WTC11 (cell line): ENCODE data around the gene CCM2L. TPM values are rescaled to one million over a fixed set of nuclear protein-coding genes. Genes with fewer than 3 reads are reported as not detected.

Experiments used
- ATAC-seq: fragments of 200-7000 bp; cut with Tn5 transposase; 2 replicates; pipeline ENCODE4 v1.10.0; 2021; ENCODE audit warnings: mild to moderate bottlenecking, moderate library complexity
- CTCF ChIA-PET: fragments of 300-600 bp; sonication (Branson Sonifier 250); formaldehyde crosslinking; loops from one replicate; lab custom pipeline; 2021; ENCODE audit warnings: antibody characterized with exemption; lab: Charles Lee
- POLR2A ChIA-PET: fragments of 350-600 bp; sonication (Branson Sonifier 250); formaldehyde crosslinking; loops from one replicate; lab custom pipeline; 2021; ENCODE audit warnings: antibody characterized with exemption; lab: Charles Lee
- DNase-seq: peaks from one replicate; pipeline ENCODE4 v3.0.0; 2021; ENCODE audit warnings: low spot score
- H3K27ac Mint-ChIP-seq: 2 replicates; pipeline ENCODE4 v1.8.0; 2021; ENCODE audit warnings: mixed read lengths
- H3K27me3 Mint-ChIP-seq: 2 replicates; pipeline ENCODE4 v1.8.0; 2021; ENCODE audit warnings: low read depth, mild to moderate bottlenecking, moderate library complexity, mixed read lengths
- H3K36me3 Mint-ChIP-seq: 2 replicates; pipeline ENCODE4 v1.8.0; 2021; ENCODE audit warnings: mixed read lengths
- H3K4me1 Mint-ChIP-seq: 2 replicates; pipeline ENCODE4 v1.8.0; 2022; ENCODE audit warnings: mixed read lengths
- H3K4me3 Mint-ChIP-seq: 2 replicates; pipeline ENCODE4 v1.8.0; 2021; ENCODE audit warnings: mild to moderate bottlenecking, moderate library complexity, mixed read lengths
- H3K9me3 Mint-ChIP-seq: 2 replicates; pipeline ENCODE4 v1.8.0; 2021; ENCODE audit warnings: mixed read lengths
- CREM ChIP-seq: sonication (generic); formaldehyde crosslinking; IDR thresholded peaks from 2 replicates; pipeline ENCODE4 v1.8.1; 2022; ENCODE audit warnings: mild to moderate bottlenecking, missing genetic modification reagents, moderate library complexity
- ETV6 ChIP-seq: sonication (generic); formaldehyde crosslinking; IDR thresholded peaks from 2 replicates; pipeline ENCODE4 v1.8.1; 2022; ENCODE audit warnings: mild to moderate bottlenecking, missing genetic modification reagents
- IRF2 ChIP-seq: sonication (generic); formaldehyde crosslinking; IDR thresholded peaks from 2 replicates; pipeline ENCODE4 v1.8.0; 2022; ENCODE audit warnings: low read depth, missing genetic modification reagents, borderline replicate concordance
- KAT7 ChIP-seq: sonication (generic); formaldehyde crosslinking; IDR thresholded peaks from 2 replicates; pipeline ENCODE4 v1.8.1; 2023; ENCODE audit warnings: missing genetic modification reagents, mild to moderate bottlenecking, borderline replicate concordance
- NR2C2 ChIP-seq: sonication (generic); formaldehyde crosslinking; IDR thresholded peaks from 2 replicates; pipeline ENCODE4 v1.8.0; 2022; ENCODE audit warnings: mild to moderate bottlenecking, missing genetic modification reagents
- NR3C1 ChIP-seq: sonication (generic); formaldehyde crosslinking; conservative IDR thresholded peaks from 2 replicates; pipeline ENCODE4 v1.8.1; 2023; ENCODE audit warnings: low read depth, mild to moderate bottlenecking, missing genetic modification reagents
- OVOL2 ChIP-seq: fragments of 250-450 bp; sonication (Bioruptor Pico); IDR thresholded peaks from 2 replicates; pipeline ENCODE4 v1.9.0; 2021; ENCODE audit warnings: mild to moderate bottlenecking, borderline replicate concordance
- SMAD4 ChIP-seq: sonication (generic); formaldehyde crosslinking; IDR thresholded peaks from 2 replicates; pipeline ENCODE4 v1.8.0; 2022; ENCODE audit warnings: mild to moderate bottlenecking, missing genetic modification reagents
- TEAD1 ChIP-seq: sonication (generic); formaldehyde crosslinking; IDR thresholded peaks from 2 replicates; pipeline ENCODE4 v1.8.0; 2022; ENCODE audit warnings: mild to moderate bottlenecking, missing genetic modification reagents
- ZNF232 ChIP-seq: sonication (generic); formaldehyde crosslinking; IDR thresholded peaks from 2 replicates; pipeline ENCODE4 v1.8.0; 2022; ENCODE audit warnings: mild to moderate bottlenecking, missing genetic modification reagents
- ZNF263 ChIP-seq: sonication (generic); formaldehyde crosslinking; IDR thresholded peaks from 2 replicates; pipeline ENCODE4 v1.8.1; 2022; ENCODE audit warnings: low read depth, mild to moderate bottlenecking, moderate library complexity, missing genetic modification reagents
- ZNF423 ChIP-seq: fragments of 250-450 bp; sonication (Bioruptor Pico); IDR thresholded peaks from 2 replicates; pipeline ENCODE4 v2.1.2; 2022; ENCODE audit warnings: mild to moderate bottlenecking, moderate library complexity
- total RNA-seq: library from RNA; stranded (reverse); gene quantifications from 3 replicates; pipeline ENCODE4 v1.2.3, GENCODE V29; 2021
- TF ChIP-seq, protein P1 (sequence below): sonication (generic); formaldehyde crosslinking; IDR thresholded peaks from 2 replicates; pipeline ENCODE4 v1.8.0; 2022; ENCODE audit warnings: mild to moderate bottlenecking, missing genetic modification reagents
- TF ChIP-seq, protein P2 (sequence below): sonication (generic); formaldehyde crosslinking; conservative IDR thresholded peaks from 2 replicates; pipeline ENCODE4 v1.8.1; 2023; ENCODE audit warnings: mild to moderate bottlenecking, low read depth, missing genetic modification reagents, moderate library complexity
- TF ChIP-seq, protein P3 (sequence below): fragments of 250-450 bp; sonication (Bioruptor Pico); IDR thresholded peaks from 2 replicates; pipeline ENCODE4 v2.1.2; 2022; ENCODE audit warnings: mild to moderate bottlenecking, moderate library complexity
- TF ChIP-seq, protein P4 (sequence below): sonication (generic); formaldehyde crosslinking; IDR thresholded peaks from 2 replicates; pipeline ENCODE4 v1.8.1; 2022; ENCODE audit warnings: mild to moderate bottlenecking, moderate library complexity, missing genetic modification reagents
- TF ChIP-seq, protein P5 (sequence below): sonication (generic); formaldehyde crosslinking; IDR thresholded peaks from 2 replicates; pipeline ENCODE4 v1.8.1; 2023; ENCODE audit warnings: mild to moderate bottlenecking, missing genetic modification reagents, moderate library complexity

CCM2L gene
- total RNA-seq, 1 experiment from 2014 or later = 7.8 TPM

DNA sequence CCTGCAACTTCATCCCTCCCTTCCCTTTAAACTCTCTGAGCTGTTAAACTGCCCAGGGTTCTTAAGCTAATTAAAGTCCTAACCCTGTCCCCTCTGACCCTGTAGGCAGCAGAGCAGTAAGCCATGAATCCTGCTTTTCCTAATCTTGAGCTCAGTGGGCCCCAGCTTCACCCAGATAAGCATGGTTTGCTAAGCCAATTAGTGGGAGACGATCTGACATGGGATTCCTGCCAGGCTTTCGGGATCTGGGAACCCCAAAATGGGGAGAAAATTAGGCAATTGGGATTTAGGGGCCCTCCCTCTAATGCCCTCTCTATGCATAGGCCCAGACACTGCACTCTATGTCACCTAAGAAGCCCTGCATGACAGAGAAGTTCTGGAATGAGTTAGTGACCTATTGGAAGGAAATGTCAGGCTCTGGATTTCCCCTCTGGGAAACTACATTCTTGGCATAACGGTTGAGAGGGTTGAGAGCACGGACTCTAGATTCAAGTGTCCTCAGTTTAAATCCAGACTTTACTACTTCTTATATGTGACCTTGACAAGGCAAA is 37.7 kb upstream of the CCM2L start:
- Mint-ChIP-seq H3K4me1 (peaks cover 28% of the 10 kb centered on the region), H3K36me3 (no peaks in the 10 kb centered on the region), H3K9me3 (no peaks in the 10 kb centered on the region), H3K27ac (no peak overlapping the region), H3K4me3 (no peak overlapping the region), H3K27me3 (peaks cover 17% of the 10 kb centered on the region)
- DNase-seq = no peak
- TF ChIP-seq CREM (CRISPR knock-in tag) (no peak), NR2C2 (CRISPR knock-in tag) (no peak), SMAD4 (CRISPR knock-in tag) (no peak)
- ATAC-seq = no peak
- POLR2A ChIA-PET = no interaction called here
- CTCF ChIA-PET = interaction anchor here (1.1 to 1.5 kb wide), 5 partner anchors 18 to 126 kb away, joined by 3 to 5 read pairs (median 3); partner anchors contain the start of gene PDRG1

DNA sequence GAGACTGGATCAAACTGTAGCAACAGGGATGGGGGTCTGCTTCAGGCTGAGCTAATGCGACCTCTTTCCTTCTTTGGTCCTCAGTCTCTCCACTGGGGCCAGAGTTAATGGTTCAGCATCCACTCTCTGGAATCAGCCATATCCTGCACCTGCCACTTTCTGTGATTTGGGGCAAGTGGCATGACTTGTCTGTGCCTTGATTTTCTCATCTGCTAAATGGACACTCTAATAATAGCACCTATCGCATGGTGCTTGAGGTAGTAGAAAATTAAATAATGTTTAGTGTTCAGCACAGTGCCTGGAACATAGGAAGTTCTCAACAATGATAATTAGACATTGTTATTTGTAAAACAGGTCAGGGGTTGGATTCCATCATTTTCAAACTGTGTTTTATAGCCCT is 35.9 kb upstream of the CCM2L start:
- Mint-ChIP-seq H3K9me3 (no peaks in the 10 kb centered on the region), H3K4me1 (peaks cover 23% of the 10 kb centered on the region), H3K4me3 (no peak overlapping the region), H3K27me3 (peaks cover 10% of the 10 kb centered on the region), H3K27ac (no peak overlapping the region), H3K36me3 (no peaks in the 10 kb centered on the region)
- ChIA-PET POLR2A (interaction anchor here (1.0 kb wide), 1 partner anchor 20 kb away, joined by 3 read pairs; no protein-coding TSS in a partner anchor), CTCF (interaction anchor here (0.6 to 2.0 kb wide), 7 partner anchors 22 to 141 kb away, joined by 3 to 23 read pairs (median 5); partner anchors contain the start of gene PDRG1)
- DNase-seq = no peak
- TF ChIP-seq KAT7 (CRISPR knock-in tag) = no peak
- TF ChIP-seq, protein P1, sequence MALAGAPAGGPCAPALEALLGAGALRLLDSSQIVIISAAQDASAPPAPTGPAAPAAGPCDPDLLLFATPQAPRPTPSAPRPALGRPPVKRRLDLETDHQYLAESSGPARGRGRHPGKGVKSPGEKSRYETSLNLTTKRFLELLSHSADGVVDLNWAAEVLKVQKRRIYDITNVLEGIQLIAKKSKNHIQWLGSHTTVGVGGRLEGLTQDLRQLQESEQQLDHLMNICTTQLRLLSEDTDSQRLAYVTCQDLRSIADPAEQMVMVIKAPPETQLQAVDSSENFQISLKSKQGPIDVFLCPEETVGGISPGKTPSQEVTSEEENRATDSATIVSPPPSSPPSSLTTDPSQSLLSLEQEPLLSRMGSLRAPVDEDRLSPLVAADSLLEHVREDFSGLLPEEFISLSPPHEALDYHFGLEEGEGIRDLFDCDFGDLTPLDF (CRISPR knock-in tag) = no peak
- TF ChIP-seq OVOL2 = no peak
- TF ChIP-seq NR3C1 (CRISPR knock-in tag) = no peak
- no peak for TF ChIP-seq TEAD1 (CRISPR knock-in tag)
- TF ChIP-seq, protein P2, sequence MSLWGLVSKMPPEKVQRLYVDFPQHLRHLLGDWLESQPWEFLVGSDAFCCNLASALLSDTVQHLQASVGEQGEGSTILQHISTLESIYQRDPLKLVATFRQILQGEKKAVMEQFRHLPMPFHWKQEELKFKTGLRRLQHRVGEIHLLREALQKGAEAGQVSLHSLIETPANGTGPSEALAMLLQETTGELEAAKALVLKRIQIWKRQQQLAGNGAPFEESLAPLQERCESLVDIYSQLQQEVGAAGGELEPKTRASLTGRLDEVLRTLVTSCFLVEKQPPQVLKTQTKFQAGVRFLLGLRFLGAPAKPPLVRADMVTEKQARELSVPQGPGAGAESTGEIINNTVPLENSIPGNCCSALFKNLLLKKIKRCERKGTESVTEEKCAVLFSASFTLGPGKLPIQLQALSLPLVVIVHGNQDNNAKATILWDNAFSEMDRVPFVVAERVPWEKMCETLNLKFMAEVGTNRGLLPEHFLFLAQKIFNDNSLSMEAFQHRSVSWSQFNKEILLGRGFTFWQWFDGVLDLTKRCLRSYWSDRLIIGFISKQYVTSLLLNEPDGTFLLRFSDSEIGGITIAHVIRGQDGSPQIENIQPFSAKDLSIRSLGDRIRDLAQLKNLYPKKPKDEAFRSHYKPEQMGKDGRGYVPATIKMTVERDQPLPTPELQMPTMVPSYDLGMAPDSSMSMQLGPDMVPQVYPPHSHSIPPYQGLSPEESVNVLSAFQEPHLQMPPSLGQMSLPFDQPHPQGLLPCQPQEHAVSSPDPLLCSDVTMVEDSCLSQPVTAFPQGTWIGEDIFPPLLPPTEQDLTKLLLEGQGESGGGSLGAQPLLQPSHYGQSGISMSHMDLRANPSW (CRISPR knock-in tag) = no peak
- TF ChIP-seq ZNF423 (CRISPR knock-in tag) = no peak
- no peak for TF ChIP-seq ZNF232 (CRISPR knock-in tag)
- TF ChIP-seq IRF2 (CRISPR knock-in tag) = no peak
- TF ChIP-seq, protein P3, sequence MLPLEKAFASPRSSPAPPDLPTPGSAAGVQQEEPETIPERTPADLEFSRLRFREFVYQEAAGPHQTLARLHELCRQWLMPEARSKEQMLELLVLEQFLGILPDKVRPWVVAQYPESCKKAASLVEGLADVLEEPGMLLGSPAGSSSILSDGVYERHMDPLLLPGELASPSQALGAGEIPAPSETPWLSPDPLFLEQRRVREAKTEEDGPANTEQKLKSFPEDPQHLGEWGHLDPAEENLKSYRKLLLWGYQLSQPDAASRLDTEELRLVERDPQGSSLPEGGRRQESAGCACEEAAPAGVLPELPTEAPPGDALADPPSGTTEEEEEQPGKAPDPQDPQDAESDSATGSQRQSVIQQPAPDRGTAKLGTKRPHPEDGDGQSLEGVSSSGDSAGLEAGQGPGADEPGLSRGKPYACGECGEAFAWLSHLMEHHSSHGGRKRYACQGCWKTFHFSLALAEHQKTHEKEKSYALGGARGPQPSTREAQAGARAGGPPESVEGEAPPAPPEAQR (CRISPR knock-in tag) = no peak
- TF ChIP-seq, protein P4, sequence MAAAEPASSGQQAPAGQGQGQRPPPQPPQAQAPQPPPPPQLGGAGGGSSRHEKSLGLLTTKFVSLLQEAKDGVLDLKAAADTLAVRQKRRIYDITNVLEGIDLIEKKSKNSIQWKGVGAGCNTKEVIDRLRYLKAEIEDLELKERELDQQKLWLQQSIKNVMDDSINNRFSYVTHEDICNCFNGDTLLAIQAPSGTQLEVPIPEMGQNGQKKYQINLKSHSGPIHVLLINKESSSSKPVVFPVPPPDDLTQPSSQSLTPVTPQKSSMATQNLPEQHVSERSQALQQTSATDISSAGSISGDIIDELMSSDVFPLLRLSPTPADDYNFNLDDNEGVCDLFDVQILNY (CRISPR knock-in tag) = no peak
- ATAC-seq = no peak

DNA sequence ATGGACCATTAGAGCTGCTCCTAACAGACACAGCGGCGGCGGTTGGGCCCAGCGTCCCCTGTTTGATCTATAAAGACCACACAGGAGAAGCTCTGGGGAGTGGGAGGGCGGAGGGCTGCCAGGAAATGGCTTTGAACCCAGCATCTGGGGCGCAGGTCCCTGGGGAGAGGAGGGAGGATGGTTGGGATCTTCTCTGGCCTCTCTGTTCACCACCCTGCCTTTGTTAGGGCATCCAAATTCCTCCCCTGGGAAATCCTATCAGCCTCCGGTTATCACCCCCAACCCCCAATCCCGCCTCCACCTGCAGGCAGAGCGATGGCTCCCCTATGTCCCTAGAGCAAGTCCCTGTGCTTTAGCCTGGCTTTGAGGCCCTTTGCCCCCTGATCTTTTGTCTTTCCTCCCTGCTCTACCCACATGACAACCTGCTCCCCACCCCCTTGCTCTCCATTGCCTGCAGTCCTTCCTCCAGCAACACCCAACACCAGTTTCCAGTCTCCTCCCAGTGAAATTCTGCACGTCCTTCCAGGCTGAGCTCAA is 35.2 kb upstream of the CCM2L start:
- DNase-seq = peak; percentile 43
- Mint-ChIP-seq H3K36me3 (no peaks in the 10 kb centered on the region), H3K27ac (peak overlapping the region; percentile 82), H3K27me3 (peaks cover 4% of the 10 kb centered on the region; the same call in 1 of the 2 replicates), H3K4me3 (peak overlapping the region; percentile 30), H3K9me3 (no peaks in the 10 kb centered on the region), H3K4me1 (peaks cover 20% of the 10 kb centered on the region)
- ChIA-PET POLR2A (interaction anchor here (0.7 to 1.0 kb wide), 2 partner anchors 10 to 19 kb away, joined by 3 read pairs; no protein-coding TSS in a partner anchor), CTCF (interaction anchor here (0.6 to 2.0 kb wide), 12 partner anchors 18 to 141 kb away, joined by 3 to 23 read pairs (median 6); partner anchors contain the start of gene PDRG1)
- TF ChIP-seq, protein P5, sequence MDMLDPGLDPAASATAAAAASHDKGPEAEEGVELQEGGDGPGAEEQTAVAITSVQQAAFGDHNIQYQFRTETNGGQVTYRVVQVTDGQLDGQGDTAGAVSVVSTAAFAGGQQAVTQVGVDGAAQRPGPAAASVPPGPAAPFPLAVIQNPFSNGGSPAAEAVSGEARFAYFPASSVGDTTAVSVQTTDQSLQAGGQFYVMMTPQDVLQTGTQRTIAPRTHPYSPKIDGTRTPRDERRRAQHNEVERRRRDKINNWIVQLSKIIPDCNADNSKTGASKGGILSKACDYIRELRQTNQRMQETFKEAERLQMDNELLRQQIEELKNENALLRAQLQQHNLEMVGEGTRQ = peak; percentile 56; the same call in 1 of the 2 replicates
- TF ChIP-seq ETV6 = 0 out of 2 replicates have a peak, but pooled peaks have one; percentile 16
- TF ChIP-seq ZNF263 (CRISPR knock-in tag) = no peak
- ATAC-seq = peak; percentile 92
